Stomach (tissue), 4 donors: ENCODE measurements around the gene SLC23A3.

Source experiments
- CTCF ChIP-seq, 7 experiments: fragments of 450-650 bp in 4 of 7; fragments of 200-600 bp in 3 of 7; sonication (generic) in 3 of 7; IDR thresholded peaks; one replicate each; pipeline ENCODE4 v1.5.1; 2016 to 2019; ENCODE audit warnings: antibody characterized with exemption in 7 of 7, control low read depth in 2 of 7, mild to moderate bottlenecking in 1 of 7
- EP300 ChIP-seq: sonication (generic); formaldehyde crosslinking; IDR thresholded peaks from one replicate; pipeline ENCODE4 v1.6.1; 2017; ENCODE audit warnings: antibody characterized with exemption
- POLR2A ChIP-seq, 4 donors: fragments of 450-650 bp; IDR thresholded peaks; one replicate each; pipeline ENCODE4 v1.6.1; 2016; ENCODE audit warnings: antibody characterized with exemption in 4 of 4, control low read depth in 2 of 4, mild to moderate bottlenecking in 1 of 4, moderate library complexity in 1 of 4

GRCh38 chr2:219122202-219122980 lies 47.4 kb downstream of the SLC23A3 start:
- TF ChIP-seq CTCF (IDR thresholded peaks at IDR 0.05): no peak
- TF ChIP-seq EP300: no peak
- no peak for TF ChIP-seq POLR2A (IDR thresholded peaks at IDR 0.05)
